Activated CD4-positive, CD25-positive, alpha-beta regulatory T cell treated with anti-CD3 and anti-CD28 coated beads, Interleukin-2, amount 50 U/mL, for 72 hours (primary cell): ENCODE measurements around the gene HSD17B1.
A peak's percentile ranks its signal among the peaks of the same experiment; 100 is the strongest.
"Not testable (repeated sequence)": the region's sequence is repeated elsewhere in the genome, so short reads cannot be mapped to it uniquely, and the experiment has no call there.

Experiments
- DNase-seq: peaks from one replicate; pipeline ENCODE4 v3.0.0; 2021

HSD17B1 gene

GRCh38 chr17:42548070-42548837 is 4.5 kb upstream of the HSD17B1 start:
- DNase-seq: peak; percentile 76

GRCh38 chr17:42548993-42549755 is 3.5 kb upstream of the HSD17B1 start:
- DNase-seq: no peak

GRCh38 chr17:42553161-42553818 is 567 bp downstream of the HSD17B1 start:
- no peak for DNase-seq

- DNase-seq: no peak
Observed at GRCh38 chr17:42553866-42554249, 1.1 kb downstream of the HSD17B1 start.

- peak; percentile 74 for DNase-seq
Observed at GRCh38 chr17:42554250-42555121, 1.8 kb downstream of the HSD17B1 start.

- no peak for DNase-seq
Observed at GRCh38 chr17:42555122-42555622, 2.4 kb downstream of the HSD17B1 start.

- not testable (repeated sequence) for DNase-seq
Observed at GRCh38 chr17:42555961-42556617, 3.4 kb downstream of the HSD17B1 start.

GRCh38 chr17:42559075-42559474 is 6.4 kb downstream of the HSD17B1 start:
- no peak for DNase-seq

- no peak for DNase-seq
Observed at GRCh38 chr17:42560246-42560645, 7.5 kb downstream of the HSD17B1 start.

- peak; percentile 91 for DNase-seq
Observed at GRCh38 chr17:42561897-42562387, 9.2 kb downstream of the HSD17B1 start, which contains the start of gene COASY. Gene COASY, plus strand, starts transcription at chr17:42562148. Its CDS starts 475 bp downstream, at chr17:42562623.

- no peak for DNase-seq
Observed at GRCh38 chr17:42562388-42563142, 9.8 kb downstream of the HSD17B1 start.

- no peak for DNase-seq
Observed at GRCh38 chr17:42563143-42563509, 10.4 kb downstream of the HSD17B1 start.

GRCh38 chr17:42563543-42563942 is 10.8 kb downstream of the HSD17B1 start:
- no peak for DNase-seq

- no peak for DNase-seq
Observed at GRCh38 chr17:42563950-42564349, 11.2 kb downstream of the HSD17B1 start.

GRCh38 chr17:42564815-42565522 is 12.2 kb downstream of the HSD17B1 start:
- DNase-seq: no peak

GRCh38 chr17:42565523-42566214 is 12.9 kb downstream of the HSD17B1 start:
- DNase-seq: no peak

GRCh38 chr17:42566215-42566882 is 13.6 kb downstream of the HSD17B1 start:
- DNase-seq: no peak

- DNase-seq: peak; percentile 96
Observed at GRCh38 chr17:42566883-42567573, 14.3 kb downstream of the HSD17B1 start, which contains the start of gene MLX. Gene MLX, plus strand, starts transcription at chr17:42567100. Its CDS starts 25 bp downstream, at chr17:42567125.
